ENCODE data around the gene VASN.

VASN gene

DNA sequence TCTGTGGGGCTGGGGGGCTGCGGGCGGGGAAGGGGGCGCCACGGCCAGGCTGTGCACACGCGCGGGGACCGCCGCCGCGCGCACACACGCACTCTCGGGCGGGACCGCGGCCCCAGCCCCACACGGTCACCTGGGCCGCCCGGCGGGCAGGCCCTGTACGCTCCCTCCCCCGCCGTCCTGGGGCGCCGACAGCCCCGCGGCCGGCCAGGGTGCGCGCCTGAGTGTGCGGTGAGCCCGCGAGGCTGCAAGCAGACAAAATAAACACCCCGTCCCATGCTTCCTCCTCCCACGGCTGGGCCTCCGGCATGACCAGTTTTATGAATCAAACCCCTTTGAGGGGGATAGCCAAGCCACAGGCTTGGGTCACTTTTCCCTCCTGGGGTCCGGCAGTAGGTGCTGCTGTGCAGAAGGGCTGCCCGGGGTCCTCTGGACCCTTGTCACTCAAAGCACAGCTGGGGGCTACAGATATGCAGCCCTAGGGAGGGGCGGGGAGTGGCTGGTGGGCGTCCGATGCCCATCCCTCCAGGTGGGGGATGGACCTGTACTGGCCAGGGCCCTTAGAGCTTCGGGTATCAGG is 441 bp downstream of the VASN start:
- no peak for DNase-seq (ENCODE audit: low read depth, low spot score)

DNA sequence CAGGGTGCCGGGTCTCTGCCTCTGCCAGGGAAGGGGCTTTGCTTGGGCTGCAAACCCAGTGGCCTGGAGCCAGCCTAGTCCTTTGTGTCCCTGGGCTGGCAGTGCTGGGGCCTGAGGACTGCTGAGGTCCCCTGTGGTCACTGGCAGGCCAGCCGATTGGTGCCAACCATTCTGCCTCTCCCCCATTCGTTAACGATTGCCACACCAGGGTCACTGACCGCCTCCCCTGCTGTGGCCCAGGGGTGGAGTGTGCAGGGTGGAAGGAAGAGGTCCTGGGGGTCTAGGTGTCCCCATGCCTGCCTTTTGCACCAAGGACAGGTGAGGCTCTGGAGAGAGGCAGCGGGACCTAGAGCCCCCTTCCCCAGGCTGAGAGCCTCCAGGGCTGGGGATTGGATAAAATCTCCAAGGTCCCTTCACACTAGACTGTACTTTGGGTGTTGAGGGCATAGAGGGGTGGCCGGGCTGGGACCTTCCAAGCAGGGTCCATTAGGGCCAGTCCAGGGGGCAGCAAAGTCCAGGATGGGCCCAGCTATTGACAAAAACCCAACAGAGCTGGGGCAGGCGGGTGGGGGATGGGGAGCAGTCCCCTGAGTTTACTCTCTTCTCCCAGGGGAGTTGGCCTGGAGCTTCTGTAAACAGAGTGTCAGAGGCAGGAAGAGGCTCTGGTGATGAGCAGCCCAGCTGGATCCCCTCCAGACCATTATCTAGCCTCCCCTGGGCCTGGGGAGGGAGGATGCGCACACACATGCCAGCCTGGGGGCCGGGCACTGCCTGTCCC is 1.1 kb downstream of the VASN start:
- no peak for DNase-seq (ENCODE audit: low read depth, low spot score)

DNA sequence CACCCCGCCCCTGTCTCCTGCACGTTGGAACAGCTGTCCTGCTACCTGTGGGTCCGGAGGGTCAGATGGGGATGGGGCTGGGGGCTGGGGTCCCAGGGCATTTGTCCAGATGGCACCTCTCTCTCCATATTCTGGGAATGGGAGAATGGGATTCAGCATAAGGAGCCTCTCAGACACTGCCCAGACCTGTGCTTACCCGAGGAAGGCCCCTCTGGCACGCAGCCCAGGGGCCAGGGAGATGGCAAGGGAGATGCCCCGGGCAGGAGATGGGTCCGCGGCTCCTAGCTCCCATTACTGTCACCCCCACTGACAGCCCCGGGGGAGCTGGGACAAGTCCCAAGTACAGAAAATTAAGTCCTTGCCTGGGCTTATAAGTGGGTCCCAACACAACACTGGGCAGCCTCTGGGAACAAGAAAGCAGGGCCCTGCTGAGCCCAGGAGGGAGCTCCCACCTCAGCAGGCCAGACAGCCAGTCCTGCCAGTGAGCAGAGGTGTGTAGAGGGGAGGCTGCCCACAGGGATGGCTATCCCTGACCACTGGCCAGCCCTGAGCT is 1.8 kb downstream of the VASN start:
- no peak for DNase-seq (ENCODE audit: low read depth, low spot score)

DNA sequence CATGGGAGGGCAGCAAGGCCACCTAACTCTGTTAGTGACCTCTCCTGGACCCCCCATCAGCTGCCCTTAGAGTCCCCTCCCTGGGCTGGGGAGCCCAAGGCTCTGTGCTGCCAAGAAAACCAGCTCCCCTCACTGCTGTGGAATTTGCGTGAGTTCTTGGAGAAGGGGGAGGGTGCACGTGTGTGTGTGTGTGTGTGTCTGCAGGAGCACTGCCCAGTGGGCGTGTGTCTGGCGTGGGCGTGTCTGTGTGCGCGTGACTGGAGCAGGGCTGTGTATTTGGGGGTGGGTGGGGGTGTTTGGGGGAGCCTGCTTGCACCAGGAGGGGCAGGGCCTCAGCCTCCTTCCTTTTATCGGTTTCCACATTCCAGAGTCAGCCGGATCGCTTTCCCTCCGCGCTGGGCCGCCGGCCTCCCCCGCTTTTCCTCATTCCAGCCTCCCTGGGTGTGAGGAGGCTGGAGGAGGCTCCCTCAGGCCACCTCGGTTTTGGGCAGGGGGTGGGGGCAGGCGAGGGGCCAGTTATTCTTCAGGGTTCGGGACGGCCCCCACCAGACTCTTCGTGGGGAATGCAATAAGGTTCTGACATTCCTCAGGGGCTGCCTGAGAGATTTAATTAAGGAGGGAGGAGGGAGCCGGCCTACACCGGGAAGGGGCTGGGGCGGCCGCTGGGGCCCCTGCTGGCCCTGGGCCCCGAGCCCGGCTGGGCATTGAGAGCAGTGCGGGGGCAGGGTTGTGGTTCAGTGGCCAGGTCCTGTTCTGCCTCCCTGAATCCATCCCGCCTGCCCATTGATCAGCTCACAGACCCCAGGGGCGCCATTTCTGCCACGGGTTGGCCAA is 2.5 kb downstream of the VASN start:
- DNase-seq (ENCODE audit: low read depth, low spot score), result no peak

DNA sequence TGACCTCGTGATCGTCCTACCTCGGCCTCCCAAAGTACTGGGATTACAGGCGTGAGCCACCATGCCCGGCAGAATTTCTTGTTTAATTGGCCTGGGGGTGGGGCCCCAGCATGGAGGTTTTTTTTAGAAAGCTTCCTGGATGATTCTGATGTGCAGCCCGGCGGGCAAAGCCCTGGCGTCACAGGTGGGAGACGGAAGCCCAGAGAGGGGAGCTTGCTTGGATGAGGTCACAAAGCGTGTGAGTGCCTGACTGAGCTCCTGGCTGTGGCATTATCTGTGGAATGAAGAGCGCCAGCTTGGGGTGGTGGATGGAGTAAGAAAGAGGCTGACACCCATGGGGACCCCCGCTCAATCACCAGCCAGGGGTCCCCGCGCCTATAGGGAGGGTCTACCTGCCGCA is 4.1 kb downstream of the VASN start:
- DNase-seq (ENCODE audit: low read depth, low spot score), result no peak

DNA sequence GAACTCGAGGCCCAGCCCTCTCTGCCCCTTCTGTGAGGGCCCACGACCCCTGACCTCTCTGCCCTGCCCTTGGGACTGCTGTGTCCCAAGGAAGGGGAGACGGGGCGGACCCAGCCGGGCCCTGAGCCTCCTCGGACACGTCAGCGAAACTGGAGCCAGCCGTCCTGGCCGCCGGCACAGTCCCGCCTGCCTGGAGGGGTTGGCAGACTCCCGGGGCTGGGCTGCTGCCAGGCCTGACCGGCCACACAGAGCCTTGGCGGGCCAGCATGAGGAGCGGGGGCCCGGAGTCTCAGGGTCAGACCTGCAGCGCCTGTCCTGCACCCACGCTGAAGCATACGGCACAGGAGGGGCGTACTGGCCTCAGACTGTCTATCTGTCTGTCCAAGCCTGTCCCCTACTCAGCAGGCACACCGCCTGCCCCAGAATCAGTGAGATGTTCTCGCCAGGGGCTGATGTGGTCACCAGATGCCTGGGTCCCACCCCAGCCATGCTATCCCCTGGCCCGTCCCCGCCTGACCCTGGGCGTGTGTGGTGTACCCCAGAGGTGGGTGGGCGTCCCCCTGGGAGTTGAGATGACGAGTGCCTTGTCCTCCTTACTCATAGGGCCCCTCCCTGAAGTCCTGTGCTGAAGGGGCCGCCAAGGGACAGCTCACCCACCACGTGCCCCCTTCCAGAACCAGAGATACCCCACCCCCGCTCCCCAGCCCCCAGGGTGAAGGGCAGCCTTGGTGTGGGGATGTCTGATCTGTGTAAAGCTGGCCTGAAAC is 4.7 kb downstream of the VASN start:
- DNase-seq (ENCODE audit: low read depth, low spot score), result no peak

DNA sequence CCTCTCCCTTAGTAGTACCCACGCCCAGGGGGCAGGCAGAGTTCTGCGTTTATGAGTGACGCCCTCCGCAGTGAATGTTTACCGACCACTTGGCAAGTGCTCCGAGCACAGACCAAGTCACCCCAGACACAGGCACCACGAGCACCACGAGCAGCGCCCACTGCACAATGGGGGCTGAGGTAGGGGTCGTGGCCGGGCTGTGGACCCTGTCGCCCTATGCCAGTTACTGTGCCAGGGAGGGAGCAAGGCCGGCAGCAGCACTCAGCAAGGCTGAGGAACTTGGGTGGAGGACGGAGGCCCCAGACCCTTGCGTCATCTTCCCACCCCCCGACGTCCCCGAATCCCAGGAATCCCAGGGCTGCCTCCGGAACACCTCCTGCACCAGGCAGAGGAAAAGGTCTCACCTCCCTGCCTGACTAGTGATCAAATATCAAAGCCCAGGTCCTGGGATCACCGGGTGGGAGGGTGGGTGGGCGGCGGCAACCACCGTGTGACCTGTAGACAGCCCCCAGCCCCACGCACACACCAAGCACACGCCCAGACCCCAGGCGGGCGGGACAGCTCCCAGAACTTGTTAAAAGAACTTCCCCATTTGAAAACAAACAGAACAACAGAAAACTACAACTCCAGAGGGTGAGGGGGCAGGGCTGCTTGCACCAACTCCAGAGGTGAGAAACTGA is 5.4 kb downstream of the VASN start:
- DNase-seq (ENCODE audit: low read depth, low spot score), result no peak

DNA sequence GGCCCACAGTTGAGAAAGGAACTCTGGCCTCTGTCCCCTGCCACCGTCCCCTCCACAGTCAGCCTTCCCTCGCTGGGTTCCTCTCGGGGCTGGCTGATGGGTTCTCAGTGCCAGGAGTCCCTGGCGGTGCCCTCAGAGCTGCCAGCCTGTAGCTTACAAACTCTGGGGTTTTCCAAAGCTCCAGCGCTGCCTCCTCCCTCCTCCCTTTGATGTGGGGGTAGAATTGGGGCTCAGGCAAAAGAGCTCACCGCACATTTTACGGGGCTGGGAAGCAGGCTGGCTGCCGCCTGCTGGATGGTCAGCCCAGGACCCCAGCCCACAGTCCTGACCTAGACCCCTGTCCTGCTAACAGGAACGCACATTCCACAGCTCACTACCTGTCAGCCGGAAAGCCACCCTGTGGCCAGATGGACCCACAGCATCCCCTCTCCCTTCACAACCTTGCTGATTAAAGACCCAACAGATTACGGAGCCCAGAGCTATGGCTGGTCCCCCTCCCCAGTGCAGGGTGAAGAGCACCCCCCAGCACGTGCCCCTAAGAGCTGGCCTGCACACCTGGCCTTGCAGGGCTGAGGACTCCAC is 6.0 kb downstream of the VASN start:
- no peak for DNase-seq (ENCODE audit: low read depth, low spot score)

DNA sequence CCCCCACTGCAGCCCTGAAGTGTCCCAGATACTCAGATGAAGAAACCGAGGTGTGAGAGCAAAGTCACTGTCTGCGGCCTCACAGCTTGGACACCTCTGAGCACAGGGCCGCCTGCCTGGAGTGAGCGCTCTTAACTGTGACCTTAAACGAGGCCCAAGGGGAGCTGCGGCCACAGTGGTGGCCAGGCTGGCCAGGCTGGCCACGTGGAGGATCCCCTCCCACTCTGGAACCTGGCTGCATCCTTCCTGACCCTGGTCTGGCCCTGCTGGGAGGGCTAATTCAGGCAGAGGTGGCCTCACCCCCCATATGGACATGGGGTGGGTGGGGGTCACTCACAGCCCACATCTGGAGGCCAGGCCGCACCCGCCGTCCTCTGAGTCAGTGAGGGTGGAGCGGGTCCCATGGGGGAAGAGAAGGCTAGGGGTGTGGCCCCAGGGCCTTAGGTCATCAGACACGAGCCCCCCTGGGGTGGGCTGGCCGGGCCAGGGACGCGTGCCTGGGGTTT is 6.6 kb downstream of the VASN start:
- no peak for DNase-seq (ENCODE audit: low read depth, low spot score)

DNA sequence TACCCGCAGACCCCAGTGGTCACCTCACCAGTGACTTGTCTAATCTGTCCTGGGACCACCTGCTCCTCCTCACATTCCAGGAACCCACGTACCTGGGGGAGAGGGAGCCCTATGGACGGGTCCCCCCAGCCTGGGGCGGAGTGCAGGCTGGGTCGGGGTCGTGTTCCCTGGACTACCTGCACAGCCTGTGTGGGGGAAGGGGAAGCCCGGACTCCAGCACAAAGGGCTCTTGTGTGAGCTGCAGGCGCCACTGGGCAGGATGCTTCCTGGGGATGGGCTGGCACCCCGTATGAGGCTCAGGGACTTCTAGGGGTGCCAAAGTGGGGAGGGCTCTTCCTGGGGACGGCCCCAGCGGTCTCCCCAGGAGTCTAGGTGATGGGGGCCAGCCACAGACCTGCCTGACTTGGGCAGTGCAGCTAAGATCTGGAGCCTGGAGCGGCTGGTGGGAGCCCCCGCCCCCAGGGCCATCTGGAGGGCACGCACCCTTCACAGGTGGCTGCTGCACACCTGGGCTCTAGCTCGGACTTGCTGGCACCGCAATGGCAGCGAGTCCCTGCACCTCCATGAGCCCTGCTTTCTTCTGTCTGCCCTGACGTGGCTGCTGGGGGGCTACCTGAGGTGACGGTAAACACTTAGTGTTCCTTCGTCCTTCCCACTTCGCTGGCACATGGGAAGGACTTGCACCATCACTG is 7.5 kb downstream of the VASN start:
- no peak for DNase-seq (ENCODE audit: low read depth, low spot score)

DNA sequence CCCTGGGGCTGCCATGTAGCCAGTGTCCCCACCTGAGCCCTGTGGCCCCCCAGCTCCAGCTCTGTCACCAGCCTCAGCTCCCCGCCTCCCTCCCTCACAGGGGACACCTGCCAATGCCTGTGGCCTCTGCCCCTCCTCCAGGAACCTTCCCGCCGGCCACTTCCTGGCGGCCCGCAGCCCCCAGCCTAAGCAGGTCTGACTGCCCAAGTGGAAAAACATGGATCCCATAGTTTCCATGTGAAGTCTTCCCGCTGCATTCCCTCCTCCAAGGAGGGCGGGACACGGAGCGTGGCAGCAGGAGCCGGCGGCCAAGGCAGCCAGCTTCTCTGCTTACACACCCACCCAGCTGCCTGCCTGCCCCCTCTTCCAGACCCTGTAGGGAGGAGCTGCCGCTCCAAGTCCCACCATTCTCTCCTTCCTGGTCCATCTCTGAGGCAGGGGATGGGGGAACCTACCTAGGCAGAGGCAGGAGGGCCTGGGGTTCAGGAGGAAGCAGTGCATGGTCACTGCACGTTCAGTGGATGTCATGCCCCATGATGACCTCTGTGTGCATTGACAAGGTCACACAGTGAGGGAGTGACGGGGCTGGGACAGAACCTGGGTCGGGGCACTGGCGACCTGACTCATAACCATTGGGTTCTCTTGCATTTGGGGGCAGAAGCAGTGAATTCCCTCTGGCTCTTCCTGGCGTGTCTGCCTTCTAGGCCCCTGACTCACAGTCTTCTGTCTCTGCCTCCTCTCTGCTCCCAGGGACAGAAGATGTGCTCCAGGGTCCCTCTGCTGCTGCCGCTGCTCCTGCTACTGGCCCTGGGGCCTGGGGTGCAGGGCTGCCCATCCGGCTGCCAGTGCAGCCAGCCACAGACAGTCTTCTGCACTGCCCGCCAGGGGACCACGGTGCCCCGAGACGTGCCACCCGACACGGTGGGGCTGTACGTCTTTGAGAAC is 8.7 kb downstream of the VASN start:
- no peak for DNase-seq (ENCODE audit: low read depth, low spot score)

DNA sequence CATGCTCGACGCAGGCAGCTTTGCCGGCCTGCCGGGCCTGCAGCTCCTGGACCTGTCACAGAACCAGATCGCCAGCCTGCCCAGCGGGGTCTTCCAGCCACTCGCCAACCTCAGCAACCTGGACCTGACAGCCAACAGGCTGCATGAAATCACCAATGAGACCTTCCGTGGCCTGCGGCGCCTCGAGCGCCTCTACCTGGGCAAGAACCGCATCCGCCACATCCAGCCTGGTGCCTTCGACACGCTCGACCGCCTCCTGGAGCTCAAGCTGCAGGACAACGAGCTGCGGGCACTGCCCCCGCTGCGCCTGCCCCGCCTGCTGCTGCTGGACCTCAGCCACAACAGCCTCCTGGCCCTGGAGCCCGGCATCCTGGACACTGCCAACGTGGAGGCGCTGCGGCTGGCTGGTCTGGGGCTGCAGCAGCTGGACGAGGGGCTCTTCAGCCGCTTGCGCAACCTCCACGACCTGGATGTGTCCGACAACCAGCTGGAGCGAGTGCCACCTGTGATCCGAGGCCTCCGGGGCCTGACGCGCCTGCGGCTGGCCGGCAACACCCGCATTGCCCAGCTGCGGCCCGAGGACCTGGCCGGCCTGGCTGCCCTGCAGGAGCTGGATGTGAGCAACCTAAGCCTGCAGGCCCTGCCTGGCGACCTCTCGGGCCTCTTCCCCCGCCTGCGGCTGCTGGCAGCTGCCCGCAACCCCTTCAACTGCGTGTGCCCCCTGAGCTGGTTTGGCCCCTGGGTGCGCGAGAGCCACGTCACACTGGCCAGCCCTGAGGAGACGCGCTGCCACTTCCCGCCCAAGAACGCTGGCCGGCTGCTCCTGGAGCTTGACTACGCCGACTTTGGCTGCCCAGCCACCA is 9.7 kb downstream of the VASN start:
- no peak for DNase-seq (ENCODE audit: low read depth, low spot score)

DNA sequence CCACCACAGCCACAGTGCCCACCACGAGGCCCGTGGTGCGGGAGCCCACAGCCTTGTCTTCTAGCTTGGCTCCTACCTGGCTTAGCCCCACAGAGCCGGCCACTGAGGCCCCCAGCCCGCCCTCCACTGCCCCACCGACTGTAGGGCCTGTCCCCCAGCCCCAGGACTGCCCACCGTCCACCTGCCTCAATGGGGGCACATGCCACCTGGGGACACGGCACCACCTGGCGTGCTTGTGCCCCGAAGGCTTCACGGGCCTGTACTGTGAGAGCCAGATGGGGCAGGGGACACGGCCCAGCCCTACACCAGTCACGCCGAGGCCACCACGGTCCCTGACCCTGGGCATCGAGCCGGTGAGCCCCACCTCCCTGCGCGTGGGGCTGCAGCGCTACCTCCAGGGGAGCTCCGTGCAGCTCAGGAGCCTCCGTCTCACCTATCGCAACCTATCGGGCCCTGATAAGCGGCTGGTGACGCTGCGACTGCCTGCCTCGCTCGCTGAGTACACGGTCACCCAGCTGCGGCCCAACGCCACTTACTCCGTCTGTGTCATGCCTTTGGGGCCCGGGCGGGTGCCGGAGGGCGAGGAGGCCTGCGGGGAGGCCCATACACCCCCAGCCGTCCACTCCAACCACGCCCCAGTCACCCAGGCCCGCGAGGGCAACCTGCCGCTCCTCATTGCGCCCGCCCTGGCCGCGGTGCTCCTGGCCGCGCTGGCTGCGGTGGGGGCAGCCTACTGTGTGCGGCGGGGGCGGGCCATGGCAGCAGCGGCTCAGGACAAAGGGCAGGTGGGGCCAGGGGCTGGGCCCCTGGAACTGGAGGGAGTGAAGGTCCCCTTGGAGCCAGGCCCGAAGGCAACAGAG is 10.5 kb downstream of the VASN start:
- DNase-seq (ENCODE audit: low read depth, low spot score), result no peak

DNA sequence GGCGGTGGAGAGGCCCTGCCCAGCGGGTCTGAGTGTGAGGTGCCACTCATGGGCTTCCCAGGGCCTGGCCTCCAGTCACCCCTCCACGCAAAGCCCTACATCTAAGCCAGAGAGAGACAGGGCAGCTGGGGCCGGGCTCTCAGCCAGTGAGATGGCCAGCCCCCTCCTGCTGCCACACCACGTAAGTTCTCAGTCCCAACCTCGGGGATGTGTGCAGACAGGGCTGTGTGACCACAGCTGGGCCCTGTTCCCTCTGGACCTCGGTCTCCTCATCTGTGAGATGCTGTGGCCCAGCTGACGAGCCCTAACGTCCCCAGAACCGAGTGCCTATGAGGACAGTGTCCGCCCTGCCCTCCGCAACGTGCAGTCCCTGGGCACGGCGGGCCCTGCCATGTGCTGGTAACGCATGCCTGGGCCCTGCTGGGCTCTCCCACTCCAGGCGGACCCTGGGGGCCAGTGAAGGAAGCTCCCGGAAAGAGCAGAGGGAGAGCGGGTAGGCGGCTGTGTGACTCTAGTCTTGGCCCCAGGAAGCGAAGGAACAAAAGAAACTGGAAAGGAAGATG is 11.2 kb downstream of the VASN start:
- DNase-seq (ENCODE audit: low read depth, low spot score), result no peak

DNA sequence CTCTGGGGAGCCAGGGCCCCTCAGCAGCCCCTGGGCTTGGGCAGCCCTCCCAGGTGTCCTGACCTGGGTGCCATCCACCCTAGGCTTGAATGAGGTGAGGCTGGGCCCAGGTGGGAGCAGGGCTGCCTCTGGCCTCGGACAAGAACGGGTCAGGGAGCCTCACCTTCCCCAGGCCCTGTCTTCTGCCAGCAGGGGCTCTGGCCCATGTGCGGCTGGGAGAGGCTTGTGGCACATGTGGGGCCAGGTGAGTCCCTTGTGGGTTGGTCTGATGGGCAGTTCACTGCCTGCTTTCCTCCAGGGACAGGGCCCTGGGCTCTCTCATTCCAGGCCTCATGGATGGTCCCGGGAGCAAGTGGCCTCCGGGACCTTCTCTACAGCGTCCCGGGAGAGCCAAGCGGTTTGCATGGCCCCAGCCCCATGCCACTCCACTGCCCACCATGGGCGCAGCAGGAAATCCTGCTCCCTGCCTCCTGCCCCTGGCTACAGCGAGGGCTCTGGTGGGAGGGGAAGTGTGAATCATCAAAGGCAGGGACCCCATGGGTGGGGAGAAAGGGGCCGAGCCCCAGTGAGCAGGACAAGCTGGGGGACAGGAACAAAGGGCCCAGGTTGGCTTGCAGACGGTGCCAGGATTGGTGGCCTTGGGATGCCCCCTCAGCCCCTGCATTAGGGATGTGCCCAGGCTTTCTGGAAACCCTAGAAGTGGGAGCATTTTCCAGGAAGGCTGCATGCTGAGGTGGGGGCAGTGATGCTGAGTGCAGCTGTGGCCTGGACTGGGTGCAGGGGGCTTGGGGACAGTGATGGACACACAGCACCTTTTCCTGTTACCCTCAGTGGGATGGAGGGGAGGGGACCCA is 12.2 kb downstream of the VASN start:
- DNase-seq (ENCODE audit: low read depth, low spot score), result no peak

Data from activated naive CD8-positive, alpha-beta T cell treated with anti-CD3 and anti-CD28 coated beads, Interleukin-2, amount 50 U/mL, for 16 hours (primary cell).